Glomerular visceral epithelial cell (primary cell): Measurements from ENCODE around the gene TAGLN.
"Not testable (repeated sequence)": the region's sequence is repeated elsewhere in the genome, so short reads cannot be mapped to it uniquely, and the experiment has no call there.

Experiments used
- DNase-seq: peaks from one replicate; pipeline ENCODE4 v3.0.0-alpha.2; 2016; ENCODE audit errors: extremely low spot score

Gene TAGLN

DNA sequence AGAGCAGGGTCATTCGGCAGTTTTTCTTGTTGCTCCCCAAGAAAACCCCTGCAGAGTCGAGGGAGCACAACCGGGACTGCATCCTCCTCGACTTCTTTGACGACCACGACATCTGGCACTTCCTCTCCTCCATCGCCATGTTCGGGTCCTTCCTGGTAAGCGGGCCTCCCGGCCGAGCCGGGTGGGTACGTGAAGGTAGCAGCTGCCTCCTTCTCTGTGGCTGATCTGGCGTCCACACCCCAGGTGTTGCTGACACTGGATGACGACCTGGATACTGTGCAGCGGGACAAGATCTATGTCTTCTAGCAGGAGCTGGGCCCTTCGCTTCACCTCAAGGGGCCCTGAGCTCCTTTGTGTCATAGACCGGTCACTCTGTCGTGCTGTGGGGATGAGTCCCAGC lies 3.4 kb upstream of the TAGLN start:
- no peak for DNase-seq

DNA sequence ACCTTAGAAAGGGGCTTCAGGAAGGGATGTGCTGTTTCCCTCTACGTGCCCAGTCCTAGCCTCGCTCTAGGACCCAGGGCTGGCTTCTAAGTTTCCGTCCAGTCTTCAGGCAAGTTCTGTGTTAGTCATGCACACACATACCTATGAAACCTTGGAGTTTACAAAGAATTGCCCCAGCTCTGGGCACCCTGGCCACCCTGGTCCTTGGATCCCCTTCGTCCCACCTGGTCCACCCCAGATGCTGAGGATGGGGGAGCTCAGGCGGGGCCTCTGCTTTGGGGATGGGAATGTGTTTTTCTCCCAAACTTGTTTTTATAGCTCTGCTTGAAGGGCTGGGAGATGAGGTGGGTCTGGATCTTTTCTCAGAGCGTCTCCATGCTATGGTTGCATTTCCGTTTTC lies 2.2 kb upstream of the TAGLN start:
- no peak for DNase-seq

DNA sequence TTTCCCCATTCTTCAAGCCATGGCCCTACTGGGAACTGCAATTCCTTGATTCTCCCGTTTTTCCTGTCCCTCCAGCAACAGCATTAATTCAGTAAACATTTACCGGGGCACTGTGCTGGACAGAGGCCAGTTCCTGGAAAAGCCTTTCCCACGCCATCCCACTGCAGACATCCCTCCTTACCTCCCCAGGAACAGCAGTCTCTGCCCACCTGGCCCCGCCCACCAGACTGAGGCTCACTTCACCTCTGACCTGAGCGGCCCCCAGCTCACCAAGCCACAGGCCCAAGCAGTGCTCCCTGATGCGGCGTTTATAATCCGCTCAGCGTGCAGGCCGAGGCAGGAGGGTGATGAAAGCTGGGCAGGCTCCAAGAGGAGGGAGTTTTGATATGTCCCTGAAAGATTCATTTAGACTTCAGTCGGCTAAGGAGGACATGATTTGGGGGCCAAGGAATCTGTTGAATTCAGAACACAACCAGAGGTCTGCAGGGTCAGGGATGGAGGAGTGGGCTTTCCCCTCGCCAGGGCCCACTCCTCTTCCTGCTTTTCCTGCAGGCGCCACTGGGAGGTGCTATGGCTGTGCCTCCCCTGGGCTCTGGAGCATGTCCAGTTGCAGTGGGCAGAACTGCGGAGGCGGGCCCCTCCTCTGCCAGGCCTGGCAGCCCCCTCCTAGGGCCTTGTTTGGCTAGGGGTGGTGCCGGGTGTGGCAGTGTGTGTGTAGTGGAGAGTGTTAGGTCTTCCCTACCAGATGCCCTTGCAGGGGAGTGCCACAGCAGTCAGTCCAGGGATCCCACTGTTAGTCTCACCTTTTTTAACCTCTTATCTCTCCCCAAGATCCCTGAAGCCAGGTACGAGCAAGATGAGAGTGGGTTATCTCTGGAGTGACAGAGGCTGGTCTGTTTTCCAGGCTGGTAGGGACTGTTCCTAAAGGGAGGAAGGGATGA lies 1.4 kb upstream of the TAGLN start:
- no peak for DNase-seq

DNA sequence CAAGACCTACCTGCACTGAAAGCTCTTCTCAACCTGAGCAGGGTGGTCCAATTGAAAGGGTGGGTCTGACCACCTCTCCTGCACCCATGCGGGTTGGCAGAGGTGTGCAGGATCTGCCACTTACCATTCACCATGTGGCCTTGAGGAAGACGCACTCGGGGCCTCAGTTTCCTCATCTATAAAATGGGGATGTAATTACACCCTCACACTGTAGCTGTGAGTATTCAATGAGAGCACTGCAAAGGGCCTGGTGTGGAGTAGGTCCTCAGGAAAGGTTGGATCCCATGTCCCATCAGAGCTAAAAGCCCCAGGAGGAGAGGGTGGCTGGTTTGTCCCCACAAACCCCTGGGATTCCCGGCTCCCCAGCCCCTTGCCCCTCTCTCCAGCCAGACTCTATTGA lies 557 bp upstream of the TAGLN start:
- DNase-seq, result no peak

DNA sequence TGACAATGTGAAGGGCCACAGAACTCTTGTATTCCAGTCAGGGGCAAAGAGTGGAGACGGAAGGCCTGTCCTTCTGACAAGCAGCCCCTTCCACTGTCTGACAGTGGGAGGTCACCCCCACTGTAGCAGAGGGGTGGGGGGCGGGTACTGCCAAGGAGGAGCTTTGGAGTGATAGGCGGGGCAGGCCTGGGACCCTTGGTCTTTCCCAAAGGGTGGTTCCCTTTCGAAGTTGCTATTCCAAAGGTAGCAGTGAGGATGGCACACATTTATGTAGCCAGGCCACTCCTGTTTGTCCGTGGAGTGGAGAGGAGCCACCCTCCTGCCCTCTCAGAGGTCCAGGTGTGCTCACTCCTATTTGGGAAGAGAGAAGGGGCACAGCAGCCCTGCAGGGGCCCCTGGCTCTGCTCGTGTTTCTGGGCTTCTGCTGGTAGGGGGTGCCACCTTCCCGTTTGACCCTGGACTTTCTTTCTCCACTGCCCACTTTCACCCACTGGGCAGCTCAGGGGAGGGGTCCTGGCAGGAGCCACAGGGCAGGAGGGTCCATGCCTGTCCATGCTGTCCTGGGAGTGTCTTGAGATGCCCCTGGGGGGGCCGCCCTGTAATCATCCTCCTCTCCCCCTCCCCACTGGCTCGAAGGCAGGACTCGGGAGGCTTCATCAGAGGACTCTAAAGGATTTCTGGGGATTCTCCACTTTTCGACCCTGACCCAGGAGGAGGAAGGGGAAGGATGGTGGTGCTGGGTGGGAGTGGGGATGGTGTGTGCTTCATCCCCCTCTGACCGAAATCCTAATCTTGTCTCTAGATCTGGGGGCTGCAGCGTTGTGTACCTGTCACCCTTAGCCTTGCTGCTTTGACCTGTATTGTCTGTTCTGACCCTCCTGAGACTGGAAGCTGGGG lies 994 bp downstream of the TAGLN start:
- DNase-seq, result no peak

DNA sequence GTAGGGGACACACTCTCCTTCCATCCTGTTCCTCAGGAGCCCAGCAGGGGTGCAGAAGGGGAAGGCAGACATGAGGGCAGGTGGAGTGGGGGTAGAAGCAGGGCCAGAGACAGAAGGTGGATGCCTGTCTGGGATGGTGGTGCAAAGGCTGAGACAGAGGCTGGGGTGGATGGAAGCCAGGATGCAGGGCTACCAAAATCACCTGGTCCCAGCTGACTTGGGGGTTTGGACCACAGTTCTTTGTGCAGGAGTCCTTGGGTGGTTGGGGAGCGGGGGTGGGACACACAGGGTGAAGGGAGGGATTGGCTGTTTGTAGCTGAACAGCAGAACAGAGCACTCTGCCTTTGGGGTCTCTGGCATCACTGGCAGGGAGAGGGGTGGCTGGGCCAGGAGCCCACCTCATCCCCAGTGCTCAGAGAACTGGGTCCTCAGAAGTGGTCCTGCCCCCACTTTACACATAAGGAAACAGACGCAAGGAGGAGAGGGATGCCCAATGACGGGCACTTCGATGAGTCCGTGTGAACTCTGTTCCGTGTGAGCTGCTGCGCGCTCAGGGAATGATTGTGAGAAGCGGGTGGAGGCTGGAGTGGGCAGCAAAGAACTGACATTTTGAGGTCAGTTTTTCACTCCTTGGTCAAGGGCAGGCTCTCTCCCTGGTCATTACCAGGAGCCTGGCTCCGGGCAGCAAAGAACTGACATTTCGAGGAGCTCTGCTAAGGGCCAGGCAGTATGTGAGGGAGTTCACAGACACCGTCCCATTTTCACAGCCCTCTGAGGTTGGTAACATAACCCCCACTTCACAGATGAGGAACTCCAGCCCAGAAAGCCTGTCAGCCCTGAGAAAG lies 1.9 kb downstream of the TAGLN start:
- DNase-seq, result no peak

DNA sequence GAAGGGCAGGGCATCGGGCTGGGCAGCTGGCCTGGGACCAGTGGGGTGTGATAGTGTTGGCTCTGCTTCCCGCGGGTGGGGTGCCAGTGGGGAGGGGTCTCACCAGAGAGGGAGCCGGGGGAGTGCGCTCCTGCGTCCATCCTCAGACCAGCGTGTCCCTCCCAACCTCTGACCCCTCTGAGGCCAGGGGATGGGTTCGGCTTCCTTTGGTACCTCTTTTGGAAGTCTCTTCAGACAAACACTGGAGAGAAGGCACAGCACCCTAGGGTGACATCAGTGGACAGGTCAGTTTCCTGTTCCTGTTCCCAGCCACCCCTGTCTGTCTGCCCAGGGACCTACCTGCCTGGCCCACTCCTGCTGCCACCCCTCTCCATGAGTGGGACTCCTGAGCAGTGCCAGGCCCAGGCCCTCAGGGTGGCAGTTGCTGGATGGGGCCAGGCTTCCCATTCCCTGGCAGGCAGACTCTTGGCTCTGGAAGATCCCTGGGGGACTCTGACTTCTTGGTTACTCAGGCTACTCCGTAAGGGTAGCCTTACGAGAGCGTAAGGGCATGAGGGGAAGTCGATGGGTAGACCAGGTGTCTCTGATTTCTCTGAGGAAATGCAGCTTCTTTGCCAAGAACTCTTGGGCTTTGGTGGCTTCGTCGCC lies 2.6 kb downstream of the TAGLN start:
- DNase-seq, result no peak

DNA sequence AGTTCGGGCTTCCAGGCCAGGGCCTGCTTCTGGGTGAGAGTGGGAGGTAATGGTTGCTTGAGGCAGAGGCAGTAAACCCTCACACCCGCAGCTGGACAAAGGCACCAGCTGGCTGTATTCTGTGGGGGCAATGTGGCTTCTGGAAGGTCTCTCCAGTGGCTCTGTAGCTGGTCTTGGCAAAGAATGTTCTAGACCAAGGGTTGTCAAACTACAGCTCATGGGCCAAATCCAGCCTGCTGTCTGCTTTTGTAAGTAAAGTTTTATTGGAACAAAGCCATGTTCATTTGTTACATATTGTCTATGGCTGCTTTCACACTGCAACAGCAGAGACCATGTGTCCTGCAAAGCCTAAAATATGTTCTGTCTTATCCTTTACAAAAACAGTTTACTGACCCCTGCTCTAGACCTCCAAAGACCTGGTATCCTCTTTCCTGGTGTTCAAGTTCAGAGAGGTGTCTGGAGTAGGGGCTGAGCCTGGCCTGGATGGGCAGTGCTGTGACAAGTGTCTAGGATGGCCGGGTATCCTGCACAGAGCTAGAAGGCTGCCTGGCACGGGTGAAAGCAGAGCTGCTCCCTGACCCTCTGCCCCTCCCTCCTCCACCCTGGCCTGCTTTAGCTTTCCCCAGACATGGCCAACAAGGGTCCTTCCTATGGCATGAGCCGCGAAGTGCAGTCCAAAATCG lies 3.4 kb downstream of the TAGLN start:
- DNase-seq, result no peak

DNA sequence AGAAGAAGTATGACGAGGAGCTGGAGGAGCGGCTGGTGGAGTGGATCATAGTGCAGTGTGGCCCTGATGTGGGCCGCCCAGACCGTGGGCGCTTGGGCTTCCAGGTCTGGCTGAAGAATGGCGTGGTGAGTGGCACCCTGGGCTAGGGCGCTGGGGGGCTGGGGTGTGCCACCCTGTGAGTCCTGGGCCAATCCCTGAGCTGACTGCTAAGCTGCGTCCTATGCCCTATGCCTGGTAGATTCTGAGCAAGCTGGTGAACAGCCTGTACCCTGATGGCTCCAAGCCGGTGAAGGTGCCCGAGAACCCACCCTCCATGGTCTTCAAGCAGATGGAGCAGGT lies 3.9 kb downstream of the TAGLN start:
- DNase-seq, result no peak

DNA sequence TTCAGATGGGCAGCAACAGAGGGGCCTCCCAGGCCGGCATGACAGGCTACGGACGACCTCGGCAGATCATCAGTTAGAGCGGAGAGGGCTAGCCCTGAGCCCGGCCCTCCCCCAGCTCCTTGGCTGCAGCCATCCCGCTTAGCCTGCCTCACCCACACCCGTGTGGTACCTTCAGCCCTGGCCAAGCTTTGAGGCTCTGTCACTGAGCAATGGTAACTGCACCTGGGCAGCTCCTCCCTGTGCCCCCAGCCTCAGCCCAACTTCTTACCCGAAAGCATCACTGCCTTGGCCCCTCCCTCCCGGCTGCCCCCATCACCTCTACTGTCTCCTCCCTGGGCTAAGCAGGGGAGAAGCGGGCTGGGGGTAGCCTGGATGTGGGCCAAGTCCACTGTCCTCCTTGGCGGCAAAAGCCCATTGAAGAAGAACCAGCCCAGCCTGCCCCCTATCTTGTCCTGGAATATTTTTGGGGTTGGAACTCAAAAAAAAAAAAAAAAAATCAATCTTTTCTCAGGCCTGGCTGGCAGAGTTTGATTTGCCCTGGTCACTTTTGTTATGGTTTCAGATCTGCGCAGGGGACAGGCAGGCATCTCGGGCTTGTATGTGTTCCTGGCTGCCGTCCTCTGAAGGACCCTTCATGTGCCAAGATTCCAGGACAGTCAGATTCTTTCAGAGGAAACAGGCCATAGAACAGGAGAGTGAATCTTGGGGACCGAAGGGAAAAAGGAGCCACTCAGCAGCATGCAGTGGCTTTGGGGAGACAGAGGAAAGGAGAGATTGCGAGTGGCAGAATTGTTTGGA lies 5.3 kb downstream of the TAGLN start:
- DNase-seq, result no peak

DNA sequence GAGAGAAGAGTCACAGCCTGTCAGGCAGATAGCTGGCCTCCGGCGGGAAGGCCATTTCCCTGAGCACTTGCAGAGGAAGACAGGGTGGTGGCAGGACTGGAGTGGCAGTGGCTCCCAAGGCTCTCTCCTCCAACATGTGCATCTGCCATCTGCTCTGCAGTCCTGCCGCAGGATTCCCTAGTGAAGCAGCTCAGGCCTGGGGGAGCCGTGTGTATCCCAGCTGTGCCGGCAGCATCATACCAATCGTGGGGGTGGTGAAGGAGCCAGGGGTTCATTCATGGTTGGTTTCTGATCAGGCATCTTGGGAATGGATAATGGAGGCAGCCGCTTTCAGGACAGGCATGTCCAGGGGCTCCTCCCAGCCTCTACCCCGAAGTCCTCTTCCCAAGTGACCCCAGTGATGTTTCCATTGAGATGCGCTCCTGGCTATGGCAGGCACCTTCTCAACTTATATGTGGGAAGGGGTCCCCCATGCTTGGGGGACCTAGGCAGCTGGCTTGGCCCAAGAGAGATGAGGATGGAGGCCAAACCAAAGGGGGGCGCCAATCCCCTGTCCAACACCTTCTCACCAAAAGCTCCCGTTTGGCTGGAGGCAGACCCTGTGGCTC lies 6.1 kb downstream of the TAGLN start:
- no peak for DNase-seq

DNA sequence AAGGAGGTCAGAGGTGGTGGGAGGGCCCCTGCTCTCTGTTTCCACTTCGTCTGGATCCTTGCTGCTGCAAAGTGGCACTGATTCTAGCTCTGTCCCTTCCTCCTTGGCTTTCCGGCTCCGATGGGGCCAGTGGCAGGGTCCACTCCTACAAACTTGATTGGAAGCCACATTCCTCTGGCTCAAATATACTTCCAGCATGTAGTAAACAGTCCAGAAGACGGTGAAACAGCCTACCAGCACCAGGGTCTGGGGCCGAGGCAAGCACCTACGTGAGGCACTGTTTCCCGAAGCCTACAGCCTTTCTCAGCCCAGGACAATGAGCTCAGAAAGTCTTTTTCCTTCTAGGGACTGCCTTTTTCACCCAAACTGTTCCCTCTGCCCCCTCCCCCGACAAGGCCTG lies 6.9 kb downstream of the TAGLN start:
- DNase-seq, result not testable (repeated sequence)

DNA sequence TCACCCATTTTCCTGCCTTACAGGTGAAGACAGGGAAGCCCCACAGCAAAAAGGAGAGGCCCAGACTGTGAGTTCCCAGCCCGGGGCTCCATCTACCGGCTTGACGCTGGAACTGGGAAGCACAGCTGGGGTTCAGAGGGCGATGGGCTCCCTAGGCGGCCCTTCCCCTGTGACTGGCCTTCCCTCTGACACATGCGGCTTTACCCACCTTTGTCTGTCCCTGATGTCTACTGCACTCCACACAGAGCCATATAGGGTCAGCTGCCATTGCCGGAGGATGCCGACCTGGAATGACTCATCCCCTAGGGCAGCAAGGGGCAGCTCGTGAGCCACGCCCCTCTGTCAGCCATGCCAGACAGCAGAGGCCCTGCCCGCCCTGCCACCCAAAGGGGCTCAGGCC lies 7.7 kb downstream of the TAGLN start:
- not testable (repeated sequence) for DNase-seq

DNA sequence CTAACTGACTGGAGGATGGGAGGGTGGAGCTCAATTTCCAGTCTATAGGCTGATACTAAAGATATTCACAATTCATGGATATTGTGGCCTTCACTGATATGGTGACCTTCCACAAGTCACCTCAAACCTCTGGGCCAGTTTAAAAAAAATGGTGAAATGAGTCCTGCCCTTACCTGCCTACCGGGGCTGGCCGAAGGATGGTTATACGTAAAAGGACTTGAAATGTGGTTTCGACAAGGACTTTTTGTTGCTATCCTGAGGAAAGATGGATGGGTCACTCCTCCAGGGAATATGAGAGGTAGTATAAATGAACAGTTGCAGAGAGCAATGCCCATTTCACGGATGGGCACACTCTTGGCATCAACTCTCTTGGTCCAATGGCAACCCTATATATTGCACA lies 8.3 kb downstream of the TAGLN start:
- DNase-seq, result not testable (repeated sequence)

DNA sequence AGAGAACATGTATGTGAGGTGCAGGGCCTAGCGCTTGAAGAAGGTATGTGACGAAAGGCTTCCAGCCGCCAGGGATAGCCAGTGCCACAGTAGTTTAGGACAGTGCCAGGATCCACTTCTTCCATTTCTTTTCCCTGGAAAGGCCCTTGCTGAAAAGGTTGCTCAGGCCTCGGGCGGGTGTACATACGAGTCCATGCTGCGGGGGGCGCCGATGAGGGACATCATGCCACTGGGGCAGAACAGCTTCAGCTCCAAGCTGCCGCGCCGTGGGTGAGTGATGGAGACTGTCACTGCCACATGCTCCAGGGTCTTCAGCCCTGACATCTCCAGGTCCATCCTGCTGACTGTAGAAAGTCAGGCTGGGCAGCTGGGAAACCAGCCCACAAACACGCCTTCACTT lies 9.5 kb downstream of the TAGLN start:
- DNase-seq, result not testable (repeated sequence)

DNA sequence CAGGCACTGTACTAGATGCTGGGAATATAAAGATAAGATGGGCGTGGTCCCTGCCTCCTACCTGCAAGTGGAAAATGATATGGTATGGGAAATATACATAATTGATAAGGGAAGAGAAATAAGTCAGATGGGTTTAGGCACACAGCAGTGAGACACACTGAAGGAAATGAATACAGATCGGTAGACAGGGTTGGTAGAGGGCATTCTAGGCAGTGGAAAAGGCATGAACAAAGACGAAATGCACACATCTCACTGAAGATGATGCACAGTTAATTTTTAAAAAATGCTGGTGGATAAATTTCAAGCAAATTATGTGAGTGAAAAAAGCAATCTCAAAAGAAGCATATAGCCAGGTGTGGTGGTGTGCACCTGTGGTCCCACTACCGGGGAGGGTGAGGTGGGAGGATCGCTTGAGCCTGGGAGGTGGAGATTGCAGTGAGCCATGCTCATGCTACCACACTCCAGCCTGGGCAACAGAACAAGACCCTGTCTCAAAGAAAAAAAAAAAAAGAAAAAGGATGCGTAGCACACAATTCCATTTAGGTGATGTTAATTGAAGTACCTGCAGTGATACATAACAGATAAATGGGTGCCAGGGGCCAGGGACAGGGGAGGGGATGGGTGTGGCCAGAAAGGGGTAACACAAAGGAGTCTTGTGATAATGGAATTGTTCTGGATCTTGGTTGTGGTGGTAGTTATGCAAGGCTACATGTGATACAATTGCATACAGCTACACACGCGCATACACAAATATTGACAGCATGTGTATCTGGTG lies 10.4 kb downstream of the TAGLN start:
- not testable (repeated sequence) for DNase-seq

DNA sequence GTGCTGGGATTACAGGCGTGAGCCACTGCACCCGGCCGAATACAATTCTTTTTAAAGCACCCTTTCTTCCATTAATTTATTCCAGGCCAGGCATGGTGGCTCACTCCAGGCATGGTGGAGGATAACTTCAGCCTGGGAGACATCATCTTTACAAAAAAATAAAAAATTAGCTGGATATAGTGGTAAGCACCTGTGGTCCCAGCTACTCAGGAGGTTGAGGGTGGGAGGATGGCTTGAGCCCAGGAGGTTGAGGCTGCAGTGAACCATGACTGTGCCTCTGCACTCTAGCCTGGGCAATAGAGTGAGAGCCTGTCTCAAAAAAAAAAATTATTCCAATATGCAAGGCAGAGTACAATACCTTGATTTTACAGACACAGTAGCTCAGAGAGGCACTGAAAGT lies 11.4 kb downstream of the TAGLN start:
- no peak for DNase-seq

DNA sequence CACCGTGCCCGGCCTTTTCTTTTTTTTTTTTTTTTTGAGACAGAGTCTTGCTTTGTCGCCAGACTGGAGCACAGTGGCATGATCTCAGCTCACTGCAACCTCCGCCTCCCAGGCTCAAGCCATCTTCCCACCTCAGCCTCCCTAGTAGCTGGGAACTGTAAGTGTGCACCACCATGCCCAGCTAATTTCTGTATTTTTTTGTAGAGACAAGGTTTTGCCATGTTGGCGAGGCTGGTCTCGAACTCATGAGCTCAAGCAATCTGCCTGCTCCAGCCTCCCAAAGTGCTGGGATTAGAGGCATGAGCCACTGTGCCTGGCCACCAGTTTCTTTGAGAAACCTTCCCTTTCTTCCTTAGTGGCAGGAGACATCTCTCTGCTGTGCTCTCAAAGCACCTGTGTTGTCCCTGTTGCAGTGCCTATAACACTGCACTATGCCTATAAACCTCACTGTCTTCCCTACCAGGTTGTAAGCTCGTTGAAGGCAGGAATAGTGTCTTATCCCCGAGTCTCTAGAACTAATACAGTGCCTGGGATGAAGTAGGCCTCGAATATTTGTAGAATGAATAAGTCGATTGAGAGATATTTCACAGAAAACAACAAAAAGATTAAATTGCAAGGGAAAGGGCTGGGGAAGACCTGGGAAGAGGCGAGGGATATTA lies 13.7 kb downstream of the TAGLN start:
- DNase-seq, result no peak
